Natural killer cell (primary cell): ENCODE measurements around the gene TFR2. TPM values are rescaled to one million over a fixed set of nuclear protein-coding genes. Genes with fewer than 3 reads are reported as not detected.

Source experiments
- ATAC-seq, 3 donors: fragments of 150-1000 bp in 2 of 3; fragments of 200-7000 bp in 1 of 3; cut with Tn5 transposase; 1 replicate in 1 of 3; 2 replicates in 2 of 3; pipeline ENCODE4 v1.10.0; 2021; ENCODE audit warnings: mild to moderate bottlenecking in 2 of 3, moderate library complexity in 2 of 3
- DNase-seq, 2 donors: peaks; one replicate each; pipeline versions ENCODE4 v3.0.0 to v3.0.0-alpha.2; 2013 to 2021; ENCODE audit warnings: mixed read lengths in 1 of 2
- H3K27ac ChIP-seq: one replicate; pipeline ENCODE4 v1.5.1; 2013; ENCODE audit warnings: mild to moderate bottlenecking, low read length
- H3K27me3 ChIP-seq: one replicate; pipeline ENCODE4 v1.6.1; 2013; ENCODE audit warnings: low read length; ENCODE audit not compliant: control insufficient read depth, insufficient read depth
- H3K36me3 ChIP-seq: one replicate; pipeline ENCODE4 v1.6.1; 2013; ENCODE audit warnings: low read length; ENCODE audit not compliant: control insufficient read depth, insufficient read depth
- H3K4me1 ChIP-seq: one replicate; pipeline ENCODE4 v1.6.1; 2013; ENCODE audit warnings: low read length; ENCODE audit not compliant: control insufficient read depth, insufficient read depth
- H3K4me3 ChIP-seq: one replicate; pipeline ENCODE4 v1.5.1; 2013; ENCODE audit warnings: low read length
- H3K9me3 ChIP-seq: one replicate; pipeline ENCODE4 v1.6.1; 2013; ENCODE audit warnings: low read length; ENCODE audit not compliant: control insufficient read depth, insufficient read depth
- H3K27ac Mint-ChIP-seq, 2 donors: one replicate each; pipeline ENCODE4 v1.8.0; 2022; ENCODE audit warnings: mild to moderate bottlenecking in 2 of 2, mixed read lengths in 2 of 2, moderate library complexity in 1 of 2
- H3K27me3 Mint-ChIP-seq, 2 donors: one replicate each; pipeline ENCODE4 v1.8.0; 2022; ENCODE audit warnings: low read depth in 2 of 2, mixed read lengths in 2 of 2
- H3K36me3 Mint-ChIP-seq: one replicate; pipeline ENCODE4 v1.8.0; 2022; ENCODE audit warnings: mixed read lengths
- H3K4me1 Mint-ChIP-seq, 2 donors: one replicate each; pipeline ENCODE4 v1.8.0; 2022; ENCODE audit warnings: mixed read lengths in 2 of 2
- H3K4me3 Mint-ChIP-seq: one replicate; pipeline ENCODE4 v1.8.0; 2022; ENCODE audit warnings: mild to moderate bottlenecking, moderate library complexity, mixed read lengths
- H3K9me3 Mint-ChIP-seq, 2 donors: one replicate each; pipeline ENCODE4 v1.8.0; 2022; ENCODE audit warnings: mixed read lengths in 2 of 2
- WGBS: methylation state at CpG from one replicate; pipeline ENCODE4 v1.1.7; 2013; ENCODE audit warnings: missing lambda C conversion rate; ENCODE audit not compliant: insufficient coverage; 5-methylcytosine and 5-hydroxymethylcytosine counted together
- intact Hi-C: fragments of 100-400 bp; cut with micrococcal nuclease; formaldehyde crosslinking; loops from one replicate; pipeline ENCODE4 v1.14.2; 2022
- total RNA-seq, 4 donors: library from RNA; stranded (reverse); fragments of 120-200 nt in 1 of 4; gene quantifications; one replicate each; pipeline versions ENCODE4 v1.2.3 to v1.2.4, GENCODE V29; 2013 to 2022
- TF ChIP-seq, protein P1 (sequence below): fragments of 200-600 bp; IDR thresholded peaks from one replicate; pipeline ENCODE4 v1.8.0; 2022; ENCODE audit warnings: antibody characterized with exemption

TFR2 gene
- total RNA-seq, 3 donors from 2014 or later (not counting 1 experiment from before 2014, with no cell fraction given) = 9.8 to 13.8 (median 12.0) TPM

DNA sequence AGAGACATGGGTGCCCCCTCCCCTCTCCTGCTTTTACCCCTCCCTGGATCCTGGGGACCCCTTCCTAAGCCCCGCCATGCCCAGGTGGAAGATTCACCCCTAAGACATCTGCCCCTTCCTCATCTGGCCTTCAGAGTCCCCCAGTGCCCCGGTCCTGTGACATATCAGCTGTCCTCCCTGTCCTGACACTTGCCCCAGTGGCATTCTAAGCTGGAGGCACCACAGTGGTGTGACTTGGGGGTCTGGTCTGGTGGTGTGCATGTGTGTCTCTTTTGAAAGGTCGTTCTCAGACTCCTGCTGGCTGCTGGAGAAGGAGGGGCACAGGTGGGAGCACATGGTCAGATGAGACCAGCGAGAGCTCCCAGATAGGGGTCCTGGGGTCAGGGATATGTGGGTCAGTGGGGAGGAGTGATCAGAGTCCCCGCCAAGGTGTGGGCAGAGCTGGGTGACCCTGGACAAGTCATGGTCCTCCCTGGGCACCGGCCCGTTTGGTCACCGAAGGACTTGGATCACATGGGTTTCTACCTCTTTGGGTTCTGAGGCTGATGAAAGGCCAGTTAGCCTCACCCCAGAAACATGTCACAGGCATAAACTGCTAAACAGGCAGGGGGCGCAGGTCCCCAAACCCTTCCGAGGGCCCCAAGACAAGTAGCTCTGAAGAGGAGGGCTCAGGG lies 645 bp upstream of the TFR2 start:
- H3K4me1 Mint-ChIP-seq = no peaks in the 10 kb centered on the region
- no peaks in the 10 kb centered on the region for H3K36me3 Mint-ChIP-seq
- Histone ChIP-seq H3K27ac (no peak overlapping the region), H3K4me3 (no peak overlapping the region), H3K36me3 (no peaks in the 10 kb centered on the region), H3K9me3 (no peaks in the 10 kb centered on the region), H3K4me1 (no peaks in the 10 kb centered on the region), H3K27me3 (no peaks in the 10 kb centered on the region)
- no peaks in the 10 kb centered on the region for H3K9me3 Mint-ChIP-seq
- intact Hi-C loops = no loop called here
- no peak for DNase-seq
- peaks cover 0 to 7% of the 10 kb centered on the region in 2 donors for H3K27me3 Mint-ChIP-seq
- WGBS = 89% methylated on average over 10 of the region's 10 CpGs
- no peak overlapping the region for H3K4me3 Mint-ChIP-seq
- no peak overlapping the region for H3K27ac Mint-ChIP-seq
- no peak for ATAC-seq
- TF ChIP-seq, protein P1, sequence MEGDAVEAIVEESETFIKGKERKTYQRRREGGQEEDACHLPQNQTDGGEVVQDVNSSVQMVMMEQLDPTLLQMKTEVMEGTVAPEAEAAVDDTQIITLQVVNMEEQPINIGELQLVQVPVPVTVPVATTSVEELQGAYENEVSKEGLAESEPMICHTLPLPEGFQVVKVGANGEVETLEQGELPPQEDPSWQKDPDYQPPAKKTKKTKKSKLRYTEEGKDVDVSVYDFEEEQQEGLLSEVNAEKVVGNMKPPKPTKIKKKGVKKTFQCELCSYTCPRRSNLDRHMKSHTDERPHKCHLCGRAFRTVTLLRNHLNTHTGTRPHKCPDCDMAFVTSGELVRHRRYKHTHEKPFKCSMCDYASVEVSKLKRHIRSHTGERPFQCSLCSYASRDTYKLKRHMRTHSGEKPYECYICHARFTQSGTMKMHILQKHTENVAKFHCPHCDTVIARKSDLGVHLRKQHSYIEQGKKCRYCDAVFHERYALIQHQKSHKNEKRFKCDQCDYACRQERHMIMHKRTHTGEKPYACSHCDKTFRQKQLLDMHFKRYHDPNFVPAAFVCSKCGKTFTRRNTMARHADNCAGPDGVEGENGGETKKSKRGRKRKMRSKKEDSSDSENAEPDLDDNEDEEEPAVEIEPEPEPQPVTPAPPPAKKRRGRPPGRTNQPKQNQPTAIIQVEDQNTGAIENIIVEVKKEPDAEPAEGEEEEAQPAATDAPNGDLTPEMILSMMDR = no peak

DNA sequence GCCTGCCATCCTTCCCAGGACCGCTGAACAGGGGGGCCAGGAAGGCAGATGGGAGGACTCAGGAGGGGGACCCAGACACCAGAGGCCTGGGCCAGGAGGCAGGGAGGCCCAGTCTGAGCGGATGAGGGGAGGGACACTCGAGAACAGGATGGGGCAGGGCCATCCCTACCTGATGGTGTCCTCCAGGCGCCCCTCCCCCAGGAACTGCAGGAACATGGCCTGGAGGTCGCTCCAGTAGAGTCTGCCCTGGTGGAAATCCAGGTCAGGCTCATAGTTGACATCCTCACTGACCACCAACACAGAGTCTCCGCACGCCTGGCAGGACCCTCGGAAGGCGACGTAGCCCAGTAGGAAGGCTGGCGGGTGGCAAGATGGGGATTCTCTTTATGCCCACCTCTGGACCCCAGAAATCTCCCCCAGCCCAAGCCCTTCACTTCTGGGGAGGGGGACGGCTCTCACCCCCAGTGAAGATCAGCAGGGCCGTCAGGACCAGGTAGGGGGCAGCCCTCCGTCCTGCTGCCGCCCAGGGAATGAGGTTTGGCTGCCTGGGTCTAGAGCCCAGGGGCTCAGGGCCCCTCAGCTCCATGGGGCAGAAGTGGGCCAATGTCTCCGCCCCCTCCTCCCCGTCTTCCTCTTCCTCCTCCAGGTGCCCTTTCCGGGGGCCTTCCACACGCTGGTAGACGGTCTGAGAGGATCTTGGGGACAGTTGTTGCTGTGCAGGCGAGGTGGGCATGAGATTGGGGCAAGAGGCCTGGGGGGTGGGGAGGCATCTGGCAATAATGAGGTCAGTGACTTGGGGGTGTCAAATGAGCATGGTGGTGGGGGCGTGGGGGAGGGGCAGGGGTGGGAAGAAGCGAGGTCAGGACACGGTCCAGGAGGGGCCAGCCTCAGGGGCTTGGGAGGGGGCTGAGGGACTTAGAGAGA lies 573 bp downstream of the TFR2 start:
- Histone ChIP-seq H3K36me3 (no peaks in the 10 kb centered on the region), H3K4me1 (no peaks in the 10 kb centered on the region), H3K4me3 (no peak overlapping the region), H3K9me3 (no peaks in the 10 kb centered on the region), H3K27me3 (no peaks in the 10 kb centered on the region), H3K27ac (no peak overlapping the region)
- no peak overlapping the region for H3K4me3 Mint-ChIP-seq
- no peaks in the 10 kb centered on the region for H3K36me3 Mint-ChIP-seq
- intact Hi-C loops = no loop called here
- no peak for DNase-seq
- H3K27me3 Mint-ChIP-seq = peaks cover 0 to 7% of the 10 kb centered on the region in 2 donors
- TF ChIP-seq, protein P1 = no peak
- H3K9me3 Mint-ChIP-seq = no peaks in the 10 kb centered on the region
- no peak overlapping the region for H3K27ac Mint-ChIP-seq
- no peaks in the 10 kb centered on the region for H3K4me1 Mint-ChIP-seq
- 77% methylated on average over 22 of the region's 24 CpGs for WGBS
- ATAC-seq = no peak

DNA sequence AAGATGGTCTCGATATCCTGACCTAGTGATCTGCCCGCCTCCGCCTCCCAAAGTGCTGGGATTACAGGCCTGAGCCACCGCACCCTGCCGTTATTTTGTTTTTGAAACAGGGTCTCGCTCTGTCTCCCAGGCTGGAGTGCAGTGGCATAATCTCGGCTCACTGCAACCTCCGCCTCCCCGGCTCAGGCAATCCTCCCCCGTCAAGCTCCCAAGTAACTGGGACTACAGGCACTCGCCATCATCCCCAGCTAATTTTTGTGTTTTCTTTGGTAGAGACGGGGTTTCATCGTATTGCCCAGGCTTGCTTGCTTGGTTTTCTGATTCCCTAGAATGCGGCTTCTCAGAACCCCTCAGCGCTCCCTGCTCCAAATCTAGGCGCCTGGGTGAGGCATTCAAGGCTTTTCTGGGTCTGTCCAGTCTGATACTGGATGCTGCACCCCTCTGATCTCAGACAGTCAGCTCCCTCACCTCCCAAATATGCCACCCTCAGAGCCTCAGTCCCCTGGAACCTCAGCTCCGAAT lies 1.3 kb downstream of the TFR2 start:
- no peaks in the 10 kb centered on the region for H3K4me1 ChIP-seq
- no peaks in the 10 kb centered on the region for H3K36me3 ChIP-seq
- H3K27me3 Mint-ChIP-seq = peaks cover 0 to 2% of the 10 kb centered on the region in 2 donors
- no peaks in the 10 kb centered on the region for H3K9me3 ChIP-seq
- 95% methylated on average over 17 of the region's 17 CpGs for WGBS
- no peak for ATAC-seq
- no peak overlapping the region for H3K27ac ChIP-seq
- H3K9me3 Mint-ChIP-seq = no peaks in the 10 kb centered on the region
- DNase-seq = no peak
- no peak overlapping the region for H3K27ac Mint-ChIP-seq
- H3K4me3 ChIP-seq = no peak overlapping the region
- no peaks in the 10 kb centered on the region for H3K27me3 ChIP-seq
- H3K4me3 Mint-ChIP-seq = no peak overlapping the region
- H3K36me3 Mint-ChIP-seq = no peaks in the 10 kb centered on the region
- TF ChIP-seq, protein P1 = no peak
- intact Hi-C loops = no loop called here
- H3K4me1 Mint-ChIP-seq = no peaks in the 10 kb centered on the region
